ENCODE results near the gene CXorf51A.
"Not testable (repeated sequence)": the region's sequence is repeated elsewhere in the genome, so short reads cannot be mapped to it uniquely, and the experiment has no call there.

The CXorf51A gene

GRCh38 chrX:146814644-146815043, at the start of gene CXorf51A:
Gene CXorf51A (minus strand): TSS chrX:146814744. CDS start chrX:146814723, 21 bp downstream.
- not testable (repeated sequence) for DNase-seq

DNA sequence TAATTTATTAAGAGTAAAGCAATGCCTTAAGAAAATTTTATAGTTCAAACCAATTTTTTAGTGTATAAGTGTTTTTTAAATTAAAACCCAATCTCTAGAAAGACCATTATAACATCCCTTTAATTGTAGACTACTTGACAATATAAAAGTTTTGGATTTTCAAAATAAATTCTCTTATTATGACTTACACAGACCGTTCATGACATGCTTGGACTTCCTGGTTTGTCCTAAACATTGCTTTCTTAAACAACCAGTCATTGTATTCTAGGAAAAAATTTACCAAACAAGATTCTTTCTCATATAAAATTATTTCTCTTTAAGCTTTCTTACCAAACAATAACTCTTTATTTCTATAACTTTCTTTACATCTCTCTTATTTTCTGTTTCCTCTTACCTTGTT, 49.0 kb upstream of the CXorf51A start:
- DNase-seq = no peak

DNA sequence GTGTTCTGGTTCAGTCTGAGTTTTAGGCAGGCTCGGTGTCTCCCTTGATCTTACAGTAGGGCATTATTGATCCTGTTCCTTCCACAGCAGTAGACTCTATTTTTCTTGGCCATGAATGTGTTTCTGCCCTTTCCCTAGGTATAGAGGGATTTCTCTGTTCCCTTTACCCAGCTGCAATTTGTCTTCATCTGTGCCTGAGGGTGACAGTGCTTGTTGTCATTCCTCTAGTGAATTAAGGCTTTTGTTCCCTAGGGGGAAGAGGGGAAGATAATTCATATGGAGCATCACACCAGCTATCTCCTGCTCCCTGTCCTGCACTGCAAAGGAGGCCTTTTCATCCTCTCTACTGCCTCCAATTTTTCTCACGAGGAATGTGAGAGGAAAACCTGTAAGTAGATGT, 39.7 kb upstream of the CXorf51A start:
- no peak for DNase-seq

DNA sequence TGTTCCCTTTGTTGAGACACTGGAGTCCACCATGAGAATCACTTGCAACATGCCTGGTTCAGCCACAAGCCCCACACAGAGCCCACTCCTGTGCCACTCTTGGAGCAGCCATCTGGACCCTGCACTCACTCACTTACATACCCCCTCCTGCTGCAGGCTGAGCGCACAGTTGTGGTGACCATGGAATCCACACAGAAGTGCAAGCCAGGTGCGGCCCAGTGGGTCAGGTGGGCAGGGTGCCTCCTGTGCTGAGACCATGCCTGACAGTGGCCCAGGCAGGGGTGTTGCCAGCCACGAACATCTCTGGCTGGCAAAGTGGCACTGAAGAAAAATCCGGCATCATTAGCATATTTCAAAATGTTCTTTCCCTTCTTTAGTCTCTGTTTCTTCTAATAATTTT, 17.4 kb upstream of the CXorf51A start:
- no peak for DNase-seq

DNA sequence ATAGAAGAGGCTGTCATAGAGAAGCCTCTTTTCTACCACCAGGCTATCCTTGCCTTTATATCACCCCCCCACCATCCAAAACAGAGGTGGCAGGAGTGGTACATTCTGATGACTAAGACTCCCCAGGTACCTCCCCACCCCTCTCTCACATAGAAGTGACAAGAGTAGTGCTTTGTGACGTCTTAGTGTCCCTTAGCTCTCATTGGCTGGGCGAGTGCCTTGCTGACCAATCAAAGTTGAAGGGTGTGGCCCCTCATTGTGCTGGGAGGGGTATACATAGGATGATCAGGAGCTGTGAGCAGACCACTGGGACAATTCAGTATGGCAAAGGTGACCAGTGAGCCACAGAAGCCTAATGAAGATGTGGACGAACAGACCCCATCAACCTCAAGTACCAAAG, 5.1 kb downstream of the CXorf51A start, which contains the start of gene CXorf51B:
CXorf51B (plus strand) TSS at position 301 of the 400 bp plus-strand sequence; CDS start at position 322, 21 bp downstream.
- not testable (repeated sequence) for DNase-seq

Data from Kasumi-1 (cell line).